K562 (cell line): ENCODE data around the gene PPP2R5A. TPM values are rescaled to one million over a fixed set of nuclear protein-coding genes. Genes with fewer than 3 reads are reported as not detected.

Experiments used
- E2F8 ChIP-seq: fragments of 450-650 bp; IDR thresholded peaks from 2 replicates; pipeline ENCODE4 v1.7.1; 2018; ENCODE audit warnings: mild to moderate bottlenecking, low read depth; ENCODE audit not compliant: partially characterized antibody
- HDAC6 ChIP-seq: IDR thresholded peaks from 2 replicates; pipeline ENCODE4 v1.6.1; 2012; ENCODE audit warnings: low read depth, mild to moderate bottlenecking, control low read depth, inconsistent platforms, low read length, moderate library complexity
- KAT7 ChIP-seq: sonication (generic); formaldehyde crosslinking; IDR thresholded peaks from 2 replicates; pipeline ENCODE4 v1.8.0; 2022; ENCODE audit warnings: missing genetic modification reagents, mild to moderate bottlenecking, borderline replicate concordance
- KLF16 ChIP-seq: IDR thresholded peaks from 2 replicates; pipeline ENCODE4 v1.6.1; 2016; ENCODE audit warnings: antibody characterized with exemption
- MEIS2 ChIP-seq: fragments of 450-650 bp; IDR thresholded peaks from 2 replicates; pipeline ENCODE4 v1.6.1; 2014; ENCODE audit warnings: mild to moderate bottlenecking; ENCODE audit not compliant: partially characterized antibody
- PHF21A ChIP-seq: fragments of 450-650 bp; IDR thresholded peaks from 2 replicates; pipeline ENCODE4 v1.6.1; 2017; ENCODE audit warnings: low read depth, borderline replicate concordance
- POLR2H ChIP-seq: IDR thresholded peaks from 2 replicates; pipeline ENCODE4 v1.6.1; 2016; ENCODE audit warnings: missing genetic modification characterization, low read depth, mild to moderate bottlenecking, control low read depth, missing compliant biosample characterization, moderate library complexity
- PRDM10 ChIP-seq: fragments of 450-650 bp; IDR thresholded peaks from 2 replicates; pipeline ENCODE4 v1.6.1; 2018; ENCODE audit not compliant: partially characterized antibody
- SNRNP70 ChIP-seq: fragments of 200-400 bp; formaldehyde crosslinking; optimal IDR thresholded peaks from 2 replicates; pipeline ENCODE3; 2017; ENCODE audit warnings: low read depth, low read length
- SP1 ChIP-seq: sonication (generic); formaldehyde crosslinking; IDR thresholded peaks from 2 replicates; pipeline ENCODE4 v1.8.1; 2022; ENCODE audit warnings: mild to moderate bottlenecking, missing genetic modification reagents
- SP2 ChIP-seq: IDR thresholded peaks from 2 replicates; pipeline ENCODE4 v1.6.1; 2011; ENCODE audit warnings: mild to moderate bottlenecking, low read depth, low read length, moderate library complexity; ENCODE audit not compliant: poor library complexity, severe bottlenecking; ENCODE audit errors: extremely low read depth
- SRSF1 ChIP-seq: fragments of 200-400 bp; formaldehyde crosslinking; IDR thresholded peaks from 2 replicates; pipeline ENCODE4 v1.6.1; 2017; ENCODE audit warnings: mild to moderate bottlenecking, low read depth, low read length, moderate library complexity
- TSHZ1 ChIP-seq: fragments of 250-450 bp; sonication (Bioruptor Pico); IDR thresholded peaks from 2 replicates; pipeline ENCODE4 v1.4.0; 2020; ENCODE audit warnings: mild to moderate bottlenecking, moderate library complexity
- ZNF184 ChIP-seq: sonication (generic); formaldehyde crosslinking; IDR thresholded peaks from 2 replicates; pipeline ENCODE4 v1.5.0; 2020; ENCODE audit warnings: missing genetic modification reagents
- ZNF274 ChIP-seq: IDR thresholded peaks from 2 replicates; pipeline ENCODE4 v1.6.1; 2011; ENCODE audit warnings: low read depth, mild to moderate bottlenecking, low read length, moderate library complexity, borderline replicate concordance
- ZNF699 ChIP-seq: fragments of 250-450 bp; sonication (Bioruptor Pico); IDR thresholded peaks from 2 replicates; pipeline ENCODE4 v1.8.0; 2021; ENCODE audit warnings: mild to moderate bottlenecking, moderate library complexity; ENCODE audit not compliant: insufficient replicate concordance
- polyA plus RNA-seq, 8 experiments: library from polyadenylated mRNA; depleted of rRNA in 4 of 8; stranded (reverse) in 5 of 8; unstranded in 3 of 8; fragments of >200 nt; fragmentation: Nextera tagmentation in 2 of 8; fragmentation: Illumina TruSeq in 1 of 8; extraction: Ambion mirVana in 2 of 8; extraction: Trizol in 1 of 8; gene quantifications; 2 replicates each; pipeline versions ENCODE4 v1.2.1 to v1.2.3, GENCODE V29; 2011 to 2014; ENCODE audit warnings: inconsistent platforms in 1 of 8, missing spikeins in 1 of 8
- total RNA-seq, 7 experiments: library from RNA; depleted of rRNA in 6 of 7; stranded (reverse); fragments of >200 nt in 6 of 7; fragmentation: Illumina TruSeq in 2 of 7; extraction: Trizol in 2 of 7; gene quantifications; 2 replicates each; pipeline versions ENCODE4 v1.2.1 to v1.2.3, GENCODE V29; 2011 to 2021; ENCODE audit warnings: low replicate concordance in 1 of 7

Gene PPP2R5A
- total and polyA plus RNA-seq, 9 of the 15 experiments (the other 6 are each of a cell fraction or from before 2014, with no cell fraction given): 26.9 to 106 (median 64.3) TPM

- no peak for TF ChIP-seq HDAC6
- TF ChIP-seq TSHZ1 (CRISPR knock-in tag): 0 out of 2 replicates have a peak, but pooled peaks have one; percentile 35
- TF ChIP-seq POLR2H (tag): peak; percentile 84
- TF ChIP-seq ZNF699 (CRISPR knock-in tag): no peak
- TF ChIP-seq ZNF274: no peak
- TF ChIP-seq KLF16: no peak; the same call in 1 of the 2 replicates
- peak; percentile 82 for TF ChIP-seq PRDM10
- TF ChIP-seq E2F8: peak; percentile 46
- peak; percentile 20; the same call in 1 of the 2 replicates for TF ChIP-seq KAT7 (CRISPR knock-in tag)
- no peak for TF ChIP-seq ZNF184 (CRISPR knock-in tag)
- TF ChIP-seq SRSF1: no peak
- TF ChIP-seq SNRNP70: no peak
- peak; percentile 90 for TF ChIP-seq SP2
- peak; percentile 90 for TF ChIP-seq SP1 (CRISPR knock-in tag)
- TF ChIP-seq MEIS2: peak; percentile 85
- peak; percentile 91 for TF ChIP-seq PHF21A
Observed at GRCh38 chr1:212284744-212285684, at the start of gene PPP2R5A (continued).
